ENCODE measurements around the gene SERPINB5.

SERPINB5 gene

GRCh38 chr18:63534615-63535014 lies 57.9 kb downstream of the SERPINB5 start:
- DNase-seq = no peak

- no peak for DNase-seq
Observed at GRCh38 chr18:63539904-63540510, 63.2 kb downstream of the SERPINB5 start.

- no peak for DNase-seq
Observed at GRCh38 chr18:63542069-63542468, 65.3 kb downstream of the SERPINB5 start, which contains the start of gene SERPINB12. Gene SERPINB12, plus strand, starts transcription at chr18:63542369. Its CDS starts 13,791 bp downstream, at chr18:63556160.

GRCh38 chr18:63544017-63544416 lies 67.3 kb downstream of the SERPINB5 start:
- no peak for DNase-seq

- DNase-seq = no peak
Observed at GRCh38 chr18:63545000-63545399, 68.2 kb downstream of the SERPINB5 start.

GRCh38 chr18:63550068-63550467 lies 73.3 kb downstream of the SERPINB5 start:
- no peak for DNase-seq

- DNase-seq = no peak
Observed at GRCh38 chr18:63551769-63552168, 75.0 kb downstream of the SERPINB5 start.

GRCh38 chr18:63552581-63552980 lies 75.8 kb downstream of the SERPINB5 start:
- DNase-seq = no peak

- no peak for DNase-seq
Observed at GRCh38 chr18:63553081-63553480, 76.3 kb downstream of the SERPINB5 start.
